Left ventricle myocardium superior (tissue), 1 donor: ENCODE results near the gene NCBP3. TPM values are rescaled to one million over a fixed set of nuclear protein-coding genes. Genes with fewer than 3 reads are reported as not detected.

Experiments used
- ATAC-seq: fragments of 200-7000 bp; cut with Tn5 transposase; one replicate; pipeline ENCODE4 v1.9.1; 2020; ENCODE audit warnings: mild to moderate bottlenecking, moderate library complexity
- DNase-seq: peaks from one replicate; pipeline ENCODE4 v3.0.0-alpha.2; 2020
- intact Hi-C: fragments of 100-400 bp; cut with micrococcal nuclease; formaldehyde crosslinking; loops from one replicate; pipeline ENCODE4 v1.11.0; 2022
- total RNA-seq: library from RNA; stranded (reverse); fragmentation: NEBNext Ultra II Directional; extraction: Animal tissue kit (Norgen Biotek cat#: 25700); gene quantifications from one replicate; pipeline ENCODE4 v1.2.1, GENCODE V29; 2021
- donor health status: DM: no; HTN: yes; CAD: no; lungs with severe emphysema.

Gene NCBP3
- total RNA-seq, 1 donor from 2014 or later: 17.8 TPM

GRCh38 chr17:3768769-3769168 lies 77.3 kb downstream of the NCBP3 start:
- intact Hi-C loops: no loop called here
- ATAC-seq: no peak
- DNase-seq: no peak

- intact Hi-C loops: no loop called here
- DNase-seq (no peak), ATAC-seq (no peak)
These were observed 77.7 kb downstream of the NCBP3 start for GRCh38 chr17:3768341-3768740.

- intact Hi-C loops: no loop called here
- ATAC-seq (no peak), DNase-seq (no peak)
These were observed 79.3 kb downstream of the NCBP3 start for GRCh38 chr17:3766779-3767178.

GRCh38 chr17:3765981-3766380 lies 80.1 kb downstream of the NCBP3 start:
- intact Hi-C loops: no loop called here
- DNase-seq: no peak
- no peak for ATAC-seq

- no peak for DNase-seq
- intact Hi-C loops: no loop called here
- no peak for ATAC-seq
These were observed 82.3 kb downstream of the NCBP3 start for GRCh38 chr17:3763777-3764170.

GRCh38 chr17:3762922-3763776 lies 82.9 kb downstream of the NCBP3 start:
- intact Hi-C loops: no loop called here
- no peak for DNase-seq
- no peak for ATAC-seq

GRCh38 chr17:3761918-3762380 lies 84.1 kb downstream of the NCBP3 start:
- DNase-seq (no peak), ATAC-seq (no peak)
- intact Hi-C loops: no loop called here

GRCh38 chr17:3761036-3761917 lies 84.8 kb downstream of the NCBP3 start:
- intact Hi-C loops: no loop called here
- DNase-seq (no peak), ATAC-seq (no peak)

- DNase-seq (no peak), ATAC-seq (no peak)
- intact Hi-C loops: no loop called here
These were observed 86.3 kb downstream of the NCBP3 start for GRCh38 chr17:3759597-3760216.

- DNase-seq: no peak
- intact Hi-C loops: no loop called here
- ATAC-seq: no peak
These were observed 90.6 kb downstream of the NCBP3 start for GRCh38 chr17:3755335-3756030.

- intact Hi-C loops: no loop called here
- ATAC-seq (peak; percentile 73), DNase-seq (peak; percentile 49)
These were observed 91.3 kb downstream of the NCBP3 start for GRCh38 chr17:3754458-3755334.

GRCh38 chr17:3754066-3754457 lies 92.0 kb downstream of the NCBP3 start:
- intact Hi-C loops: no loop called here
- DNase-seq: no peak
- no peak for ATAC-seq

- intact Hi-C loops: no loop called here
- DNase-seq: no peak
These were observed 92.4 kb downstream of the NCBP3 start for GRCh38 chr17:3753624-3754023.

More at GRCh38 chr17:3753624-3754023, 92.4 kb downstream of the NCBP3 start:
- ATAC-seq: no peak

Other genes with a start within 250 kb of the NCBP3 start
- gene TRPV1, start 236.8 kb downstream of the NCBP3 start, total RNA-seq: 3.5 TPM
- 5.1 TPM for gene SHPK, start 210.0 kb downstream of the NCBP3 start, total RNA-seq
- 7.1 TPM for gene CTNS, start 209.5 kb downstream of the NCBP3 start, total RNA-seq
- 167 TPM for gene TAX1BP3, start 177.7 kb downstream of the NCBP3 start, total RNA-seq
- gene EMC6, start 177.4 kb downstream of the NCBP3 start, total RNA-seq: 63.4 TPM
- 16.4 TPM for gene P2RX5, start 150.1 kb downstream of the NCBP3 start, total RNA-seq
- gene HASPIN, start 122.3 kb downstream of the NCBP3 start, total RNA-seq: 0.45 TPM
- 12.2 TPM for gene ITGAE, start 45.1 kb downstream of the NCBP3 start, total RNA-seq
- gene CAMKK1, start 46.8 kb upstream of the NCBP3 start, total RNA-seq: 3.4 TPM
- 0.17 TPM for gene P2RX1, start 70.2 kb upstream of the NCBP3 start, total RNA-seq
- 5.8 TPM for gene ATP2A3, start 118.2 kb upstream of the NCBP3 start, total RNA-seq